ENCODE data around the gene TMEM244. TPM values are rescaled to one million over a fixed set of nuclear protein-coding genes. Genes with fewer than 3 reads are reported as not detected.

Gene TMEM244
- total RNA-seq (2014; rRNA removed; shearing (Covaris generic)) = not detected in 2 replicates

- H3K36me3 ChIP-seq (replicated peaks; ENCODE audit: control insufficient read depth, insufficient read depth, low read length) = no peaks in the 10 kb centered on the region
- no peaks in the 10 kb centered on the region for H3K27me3 ChIP-seq (ENCODE audit: control insufficient read depth, insufficient read depth, low read length)
- DNase-seq = no peak
- H3K4me3 ChIP-seq (ENCODE audit: insufficient read depth, low read depth, low read length) = no peak within 1 kb of the TSS
Observed at GRCh38 chr6:129860908-129861665, at the start of gene TMEM244. Gene TMEM244 (minus strand): TSS chr6:129861315. CDS start chr6:129861188, 127 bp downstream.

GRCh38 chr6:129908858-129909257 is 47.7 kb upstream of the TMEM244 start:
- DNase-seq = no peak
- no peaks in the 10 kb centered on the region for H3K36me3 ChIP-seq (replicated peaks; ENCODE audit: control insufficient read depth, insufficient read depth, low read length)
- H3K4me3 ChIP-seq (ENCODE audit: insufficient read depth, low read depth, low read length) = no peak overlapping the region
- H3K27me3 ChIP-seq (ENCODE audit: control insufficient read depth, insufficient read depth, low read length) = no peaks in the 10 kb centered on the region; the same call in 1 of the 2 replicates

GRCh38 chr6:129908356-129908755 is 47.2 kb upstream of the TMEM244 start:
- H3K4me3 ChIP-seq (ENCODE audit: insufficient read depth, low read depth, low read length) = no peak overlapping the region
- DNase-seq = no peak
- no peaks in the 10 kb centered on the region; the same call in 1 of the 2 replicates for H3K27me3 ChIP-seq (ENCODE audit: control insufficient read depth, insufficient read depth, low read length)
- H3K36me3 ChIP-seq (replicated peaks; ENCODE audit: control insufficient read depth, insufficient read depth, low read length) = no peaks in the 10 kb centered on the region

- no peaks in the 10 kb centered on the region; the same call in 1 of the 2 replicates for H3K27me3 ChIP-seq (ENCODE audit: control insufficient read depth, insufficient read depth, low read length)
- no peak for DNase-seq
- H3K4me3 ChIP-seq (ENCODE audit: insufficient read depth, low read depth, low read length) = no peak overlapping the region
- no peaks in the 10 kb centered on the region for H3K36me3 ChIP-seq (replicated peaks; ENCODE audit: control insufficient read depth, insufficient read depth, low read length)
Observed at GRCh38 chr6:129906515-129907077, 45.5 kb upstream of the TMEM244 start.

- no peak for DNase-seq
- H3K4me3 ChIP-seq (ENCODE audit: insufficient read depth, low read depth, low read length) = no peak overlapping the region
- H3K27me3 ChIP-seq (ENCODE audit: control insufficient read depth, insufficient read depth, low read length) = no peaks in the 10 kb centered on the region; the same call in 1 of the 2 replicates
- H3K36me3 ChIP-seq (replicated peaks; ENCODE audit: control insufficient read depth, insufficient read depth, low read length) = no peaks in the 10 kb centered on the region
Observed at GRCh38 chr6:129903082-129903481, 42.0 kb upstream of the TMEM244 start.

- Histone ChIP-seq H3K27me3 (ENCODE audit: control insufficient read depth, insufficient read depth, low read length) (no peaks in the 10 kb centered on the region; the same call in 1 of the 2 replicates), H3K36me3 (replicated peaks; ENCODE audit: control insufficient read depth, insufficient read depth, low read length) (no peaks in the 10 kb centered on the region), H3K4me3 (ENCODE audit: insufficient read depth, low read depth, low read length) (no peak overlapping the region)
- DNase-seq = no peak
Observed at GRCh38 chr6:129902681-129903080, 41.6 kb upstream of the TMEM244 start.

GRCh38 chr6:129901910-129902309 is 40.8 kb upstream of the TMEM244 start:
- no peaks in the 10 kb centered on the region for H3K36me3 ChIP-seq (replicated peaks; ENCODE audit: control insufficient read depth, insufficient read depth, low read length)

GRCh38 chr6:129895692-129896091 is 34.6 kb upstream of the TMEM244 start:
- Histone ChIP-seq H3K27me3 (ENCODE audit: control insufficient read depth, insufficient read depth, low read length) (no peaks in the 10 kb centered on the region), H3K36me3 (replicated peaks; ENCODE audit: control insufficient read depth, insufficient read depth, low read length) (no peaks in the 10 kb centered on the region), H3K4me3 (ENCODE audit: insufficient read depth, low read depth, low read length) (no peak overlapping the region)
- no peak for DNase-seq

More at GRCh38 chr6:129901910-129902309, 40.8 kb upstream of the TMEM244 start:
- no peaks in the 10 kb centered on the region for H3K27me3 ChIP-seq (ENCODE audit: control insufficient read depth, insufficient read depth, low read length)
- DNase-seq = no peak
- H3K4me3 ChIP-seq (ENCODE audit: insufficient read depth, low read depth, low read length) = no peak overlapping the region

- no peak overlapping the region for H3K4me3 ChIP-seq (ENCODE audit: insufficient read depth, low read depth, low read length)
Observed at GRCh38 chr6:129894921-129895320, 33.8 kb upstream of the TMEM244 start.

GRCh38 chr6:129893640-129894039 is 32.5 kb upstream of the TMEM244 start:
- no peak for DNase-seq
- Histone ChIP-seq H3K36me3 (replicated peaks; ENCODE audit: control insufficient read depth, insufficient read depth, low read length) (no peaks in the 10 kb centered on the region), H3K27me3 (ENCODE audit: control insufficient read depth, insufficient read depth, low read length) (no peaks in the 10 kb centered on the region), H3K4me3 (ENCODE audit: insufficient read depth, low read depth, low read length) (no peak overlapping the region)

More at GRCh38 chr6:129894921-129895320, 33.8 kb upstream of the TMEM244 start:
- H3K36me3 ChIP-seq (replicated peaks; ENCODE audit: control insufficient read depth, insufficient read depth, low read length) = no peaks in the 10 kb centered on the region
- no peaks in the 10 kb centered on the region for H3K27me3 ChIP-seq (ENCODE audit: control insufficient read depth, insufficient read depth, low read length)
- DNase-seq = no peak

GRCh38 chr6:129890701-129891100 is 29.6 kb upstream of the TMEM244 start:
- DNase-seq = no peak
- H3K4me3 ChIP-seq (ENCODE audit: insufficient read depth, low read depth, low read length) = no peak overlapping the region
- no peaks in the 10 kb centered on the region for H3K36me3 ChIP-seq (replicated peaks; ENCODE audit: control insufficient read depth, insufficient read depth, low read length)
- no peaks in the 10 kb centered on the region for H3K27me3 ChIP-seq (ENCODE audit: control insufficient read depth, insufficient read depth, low read length)

GRCh38 chr6:129890164-129890563 is 29.0 kb upstream of the TMEM244 start:
- no peak overlapping the region for H3K4me3 ChIP-seq (ENCODE audit: insufficient read depth, low read depth, low read length)
- no peak for DNase-seq
- H3K36me3 ChIP-seq (replicated peaks; ENCODE audit: control insufficient read depth, insufficient read depth, low read length) = no peaks in the 10 kb centered on the region
- H3K27me3 ChIP-seq (ENCODE audit: control insufficient read depth, insufficient read depth, low read length) = no peaks in the 10 kb centered on the region

GRCh38 chr6:129889580-129889979 is 28.5 kb upstream of the TMEM244 start:
- DNase-seq = no peak
- H3K27me3 ChIP-seq (ENCODE audit: control insufficient read depth, insufficient read depth, low read length) = no peaks in the 10 kb centered on the region
- no peaks in the 10 kb centered on the region for H3K36me3 ChIP-seq (replicated peaks; ENCODE audit: control insufficient read depth, insufficient read depth, low read length)
- H3K4me3 ChIP-seq (ENCODE audit: insufficient read depth, low read depth, low read length) = no peak overlapping the region

- Histone ChIP-seq H3K4me3 (ENCODE audit: insufficient read depth, low read depth, low read length) (no peak overlapping the region), H3K27me3 (ENCODE audit: control insufficient read depth, insufficient read depth, low read length) (no peaks in the 10 kb centered on the region), H3K36me3 (replicated peaks; ENCODE audit: control insufficient read depth, insufficient read depth, low read length) (no peaks in the 10 kb centered on the region)
- no peak for DNase-seq
Observed at GRCh38 chr6:129886401-129887155, 25.5 kb upstream of the TMEM244 start.

- DNase-seq = no peak
- Histone ChIP-seq H3K4me3 (ENCODE audit: insufficient read depth, low read depth, low read length) (no peak overlapping the region), H3K27me3 (ENCODE audit: control insufficient read depth, insufficient read depth, low read length) (no peaks in the 10 kb centered on the region), H3K36me3 (replicated peaks; ENCODE audit: control insufficient read depth, insufficient read depth, low read length) (no peaks in the 10 kb centered on the region)
Observed at GRCh38 chr6:129884211-129884610, 23.1 kb upstream of the TMEM244 start.

Measured in H7 (cell line).